A549 (cell line): ENCODE measurements around the gene GADD45B. TPM values are rescaled to one million over a fixed set of nuclear protein-coding genes. Genes with fewer than 3 reads are reported as not detected.

Experiments
- ATAC-seq, 2 experiments: fragments of 200-7000 bp in 1 of 2; fragments of >200 bp in 1 of 2; cut with Nextera tagmentation in 1 of 2; cut with Tn5 transposase in 1 of 2; 3 replicates each; pipeline versions ENCODE4 v1.8.0 to v1.9.1; 2018 to 2020; ENCODE audit warnings: mild to moderate bottlenecking in 1 of 2, moderate library complexity in 1 of 2
- CTCF ChIA-PET: fragments of 300-600 bp; sonication (Branson Sonifier 250); formaldehyde crosslinking; extraction: SDS; loops from one replicate; lab custom pipeline; 2021; ENCODE audit warnings: antibody characterized with exemption, inconsistent platforms; lab: Yijun Ruan, JAX
- POLR2A ChIA-PET: fragments of 350-600 bp; formaldehyde crosslinking; extraction: SDS; loops from one replicate; lab custom pipeline; 2021; ENCODE audit warnings: antibody characterized with exemption, inconsistent platforms; lab: Yijun Ruan, JAX
- DNase-seq, 2 experiments: peaks; one replicate each; pipeline versions ENCODE4 v3.0.0 to v3.0.0-alpha.2; 2011 to 2016; ENCODE audit warnings: low read depth in 1 of 2, low spot score in 1 of 2
- FAIRE-seq: peaks from 2 replicates; lab custom pipeline; 2011; peaks lifted over from hg19 to GRCh38; lab: Jason Lieb, UNC
- H3K27ac ChIP-seq, 2 experiments: fragments of >200 bp; sonication (Bioruptor Twin); formaldehyde crosslinking; 3 replicates each; pipeline ENCODE4 v1.5.1; 2016 to 2017
- H3K4me1 ChIP-seq: fragments of >200 bp; sonication (Bioruptor Twin); formaldehyde crosslinking; 3 replicates; pipeline ENCODE4 v1.6.1; 2016
- H3K4me2 ChIP-seq: fragments of >200 bp; sonication (Bioruptor Twin); formaldehyde crosslinking; 3 replicates; pipeline ENCODE4 v1.6.1; 2016
- H3K4me3 ChIP-seq: fragments of >200 bp; sonication (Bioruptor Twin); formaldehyde crosslinking; 3 replicates; pipeline ENCODE4 v1.5.1; 2016
- H3K9me3 ChIP-seq: fragments of >200 bp; sonication (Bioruptor Twin); formaldehyde crosslinking; 3 replicates; pipeline ENCODE4 v1.6.1; 2016
- BCL3 ChIP-seq: fragments of >200 bp; sonication (Bioruptor Twin); formaldehyde crosslinking; IDR thresholded peaks from 3 replicates; pipeline ENCODE4 v1.6.1; 2016
- CHD2 ChIP-seq: fragments of 150-350 bp; IDR thresholded peaks from 2 replicates; pipeline ENCODE4 v1.6.1; 2014; ENCODE audit warnings: low read length; ENCODE audit not compliant: partially characterized antibody
- CHD4 ChIP-seq: fragments of 200-600 bp; sonication (generic); IDR thresholded peaks from 2 replicates; pipeline ENCODE4 v1.6.1; 2016; ENCODE audit warnings: antibody characterized with exemption, mild to moderate bottlenecking, borderline replicate concordance
- EHF ChIP-seq: fragments of 250-450 bp; sonication (Bioruptor Pico); IDR thresholded peaks from 2 replicates; pipeline ENCODE4 v1.5.0; 2020; ENCODE audit warnings: mild to moderate bottlenecking
- EHMT2 ChIP-seq: fragments of 200-600 bp; sonication (generic); IDR thresholded peaks from 2 replicates; pipeline ENCODE4 v1.6.1; 2016; ENCODE audit warnings: antibody characterized with exemption, low read depth, mild to moderate bottlenecking, moderate library complexity
- FOSL2 ChIP-seq, 2 experiments: fragments of 450-650 bp in 1 of 2; fragments of >200 bp in 1 of 2; sonication (Bioruptor Twin) in 1 of 2; formaldehyde crosslinking; IDR thresholded peaks; 2 replicates each; pipeline versions ENCODE4 v1.5.0 to v1.6.1; 2016 to 2020; ENCODE audit warnings: mild to moderate bottlenecking in 1 of 2, moderate library complexity in 1 of 2
- HEYL ChIP-seq: fragments of 250-450 bp; sonication (Bioruptor Pico); IDR thresholded peaks from 2 replicates; pipeline ENCODE4 v1.8.0; 2021; ENCODE audit warnings: mild to moderate bottlenecking, moderate library complexity
- HOXA7 ChIP-seq: fragments of 250-450 bp; sonication (Bioruptor Pico); IDR thresholded peaks from 2 replicates; pipeline ENCODE4 v1.5.0; 2020; ENCODE audit warnings: mild to moderate bottlenecking, moderate library complexity
- HOXB13 ChIP-seq: fragments of 250-450 bp; sonication (Bioruptor Pico); IDR thresholded peaks from 2 replicates; pipeline ENCODE4 v1.5.0; 2020; ENCODE audit warnings: low read depth, mild to moderate bottlenecking, moderate library complexity
- JUN ChIP-seq, 2 experiments: fragments of >200 bp; sonication (Bioruptor Twin); formaldehyde crosslinking; IDR thresholded peaks; 2 replicates in 1 of 2; 3 replicates in 1 of 2; pipeline ENCODE4 v1.6.1; 2016 to 2017
- JUNB ChIP-seq: fragments of >200 bp; sonication (Bioruptor Twin); formaldehyde crosslinking; IDR thresholded peaks from 2 replicates; pipeline ENCODE4 v1.6.1; 2016
- KDM1A ChIP-seq: fragments of 200-600 bp; sonication (generic); IDR thresholded peaks from 2 replicates; pipeline ENCODE4 v1.6.1; 2016; ENCODE audit warnings: low read depth, mild to moderate bottlenecking
- MAFK ChIP-seq: fragments of 450-650 bp; IDR thresholded peaks from 2 replicates; pipeline ENCODE4 v1.6.1; 2014; ENCODE audit not compliant: partially characterized antibody
- MYC ChIP-seq: IDR thresholded peaks from 2 replicates; pipeline ENCODE4 v1.6.1; 2012; ENCODE audit warnings: mild to moderate bottlenecking, inconsistent platforms, low read length, improper control_type of control experiment, borderline replicate concordance
- NR3C1 ChIP-seq: fragments of >200 bp; sonication (Bioruptor Twin); formaldehyde crosslinking; IDR thresholded peaks from 3 replicates; pipeline ENCODE4 v1.6.1; 2017
- RARB ChIP-seq: fragments of 250-450 bp; sonication (Bioruptor Pico); IDR thresholded peaks from 2 replicates; pipeline ENCODE4 v1.8.0; 2021; ENCODE audit warnings: mild to moderate bottlenecking, moderate library complexity
- REST ChIP-seq: fragments of 200-600 bp; sonication (generic); IDR thresholded peaks from 2 replicates; pipeline ENCODE4 v1.6.1; 2016; ENCODE audit warnings: antibody characterized with exemption, mild to moderate bottlenecking, moderate library complexity
- RFX5 ChIP-seq: fragments of 450-650 bp; IDR thresholded peaks from 2 replicates; pipeline ENCODE4 v1.7.1; 2014; ENCODE audit warnings: antibody characterized with exemption, mild to moderate bottlenecking, moderate library complexity
- RNF2 ChIP-seq: fragments of 200-600 bp; sonication (generic); IDR thresholded peaks from 2 replicates; pipeline ENCODE4 v1.6.1; 2016; ENCODE audit warnings: low read depth, mild to moderate bottlenecking, antibody characterized with exemption, moderate library complexity, borderline replicate concordance
- SMC3 ChIP-seq: fragments of >200 bp; sonication (Bioruptor Twin); formaldehyde crosslinking; IDR thresholded peaks from 3 replicates; pipeline ENCODE4 v1.6.1; 2018; ENCODE audit warnings: inconsistent platforms
- TFCP2L1 ChIP-seq: fragments of 250-450 bp; sonication (Bioruptor Pico); IDR thresholded peaks from 2 replicates; pipeline ENCODE4 v1.5.0; 2021; ENCODE audit warnings: mild to moderate bottlenecking
- USF2 ChIP-seq: fragments of 450-650 bp; IDR thresholded peaks from 2 replicates; pipeline ENCODE4 v1.6.1; 2014; ENCODE audit warnings: antibody characterized with exemption
- WGBS: methylation state at CpG from one replicate; pipeline ENCODE4 v1.1.6; 2017; ENCODE audit errors: missing lambda C conversion rate; 5-methylcytosine and 5-hydroxymethylcytosine counted together
- polyA plus RNA-seq, 4 experiments: library from polyadenylated mRNA; depleted of rRNA in 3 of 4; stranded (reverse); fragments of >200 nt; fragmentation: RNase III in 1 of 4; extraction: RNeasy Plus Mini Kit Qiagen cat#74134 plus additional on column Dnase treatment in 1 of 4; gene quantifications; 2 replicates in 3 of 4; 3 replicates in 1 of 4; pipeline ENCODE4 v1.2.3, GENCODE V29; 2011 to 2017
- TF ChIP-seq, protein P1 (sequence below): fragments of >200 bp; sonication (Bioruptor Twin); formaldehyde crosslinking; IDR thresholded peaks from 2 replicates; pipeline ENCODE4 v1.6.1; 2016

Gene GADD45B
- polyA plus RNA-seq, 2 of the 4 experiments (the other 2 are of a cell fraction) = 39.9 to 72.5 TPM

DNA sequence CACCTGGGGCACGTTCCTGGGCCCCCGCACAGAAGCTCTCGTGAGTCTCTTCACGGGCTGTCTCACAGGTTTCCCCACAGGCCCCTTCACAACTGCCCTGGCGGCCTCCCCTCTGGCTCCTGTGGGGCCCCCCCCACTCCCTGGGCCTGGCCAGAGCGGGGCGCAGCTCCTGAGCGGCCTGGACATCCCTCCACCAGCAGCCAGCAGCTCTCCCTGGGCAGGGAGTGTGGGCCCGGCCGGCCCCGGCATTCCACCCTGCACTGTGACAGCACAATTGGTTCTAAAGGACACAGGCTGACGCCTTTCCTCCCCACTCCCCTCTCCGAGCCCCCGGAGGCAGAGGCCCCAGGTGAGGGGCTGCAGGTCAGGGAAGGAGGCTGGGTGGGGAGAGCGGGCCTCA is 39.0 kb upstream of the GADD45B start:
- H3K4me1 ChIP-seq = no peaks in the 10 kb centered on the region
- no peaks in the 10 kb centered on the region for H3K9me3 ChIP-seq
- 90% methylated on average over 7 of the region's 15 CpGs for WGBS
- FAIRE-seq (no peak), ATAC-seq (no peak), DNase-seq (no peak)
- no peak overlapping the region for H3K4me3 ChIP-seq
- no peak overlapping the region for H3K27ac ChIP-seq
- POLR2A ChIA-PET = interaction anchor here (0.6 to 1.2 kb wide), 2 partner anchors 9 to 528 kb away, joined by 3 to 6 read pairs; no protein-coding TSS in a partner anchor
- CTCF ChIA-PET = interaction anchor here (0.6 to 1.8 kb wide), 2 partner anchors 50 to 174 kb away, joined by 3 to 6 read pairs; no protein-coding TSS in a partner anchor
- no peak overlapping the region for H3K4me2 ChIP-seq
- TF ChIP-seq RARB (CRISPR knock-in tag) (no peak), JUNB (no peak), CHD4 (no peak)

DNA sequence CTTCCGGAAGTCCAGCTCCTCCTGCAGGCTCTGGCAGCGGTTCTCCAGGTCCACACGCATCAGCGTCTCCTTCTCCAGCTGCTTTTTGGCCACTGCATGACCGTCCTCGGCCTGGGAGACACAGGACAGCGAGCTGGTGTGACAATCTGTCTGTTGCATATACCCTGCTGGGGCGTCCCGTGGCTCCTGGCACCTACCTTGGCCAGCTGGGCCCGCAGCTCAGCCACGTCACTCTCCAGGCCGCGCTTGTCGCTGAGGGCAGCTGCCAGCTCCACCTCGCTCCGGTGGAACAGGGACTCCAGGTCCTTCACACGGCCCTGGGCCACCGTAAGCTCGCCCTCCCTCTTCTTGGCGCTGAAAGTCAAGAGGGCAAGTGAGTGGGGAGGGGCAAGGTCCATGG is 37.7 kb upstream of the GADD45B start:
- H3K4me2 ChIP-seq = no peak overlapping the region
- ATAC-seq (no peak), FAIRE-seq (no peak), DNase-seq (no peak)
- H3K9me3 ChIP-seq = no peaks in the 10 kb centered on the region
- CTCF ChIA-PET = interaction anchor here (1.8 kb wide), 1 partner anchor 173 kb away, joined by 6 read pairs; no protein-coding TSS in a partner anchor
- no peak overlapping the region for H3K27ac ChIP-seq
- TF ChIP-seq HOXA7 (CRISPR knock-in tag) = no peak
- TF ChIP-seq REST = no peak
- no peak for TF ChIP-seq FOSL2 (IDR thresholded peaks at IDR 0.05)
- no peak for TF ChIP-seq FOSL2 (CRISPR knock-in tag; IDR thresholded peaks at IDR 0.05)
- no peak for TF ChIP-seq RNF2
- no peak for TF ChIP-seq TFCP2L1 (CRISPR knock-in tag)
- TF ChIP-seq EHMT2 = no peak
- TF ChIP-seq MAFK = no peak
- TF ChIP-seq, protein P1, sequence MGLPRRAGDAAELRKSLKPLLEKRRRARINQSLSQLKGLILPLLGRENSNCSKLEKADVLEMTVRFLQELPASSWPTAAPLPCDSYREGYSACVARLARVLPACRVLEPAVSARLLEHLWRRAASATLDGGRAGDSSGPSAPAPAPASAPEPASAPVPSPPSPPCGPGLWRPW = no peak
- no peak for TF ChIP-seq NR3C1
- no peak for TF ChIP-seq HOXB13 (CRISPR knock-in tag)
- TF ChIP-seq CHD2 = no peak
- no peak for TF ChIP-seq JUN (IDR thresholded peaks at IDR 0.05)
- no peak for TF ChIP-seq BCL3
- no peak for TF ChIP-seq KDM1A
- TF ChIP-seq HEYL = no peak
- TF ChIP-seq RFX5 = no peak
- no peak for TF ChIP-seq EHF (CRISPR knock-in tag)
- TF ChIP-seq SMC3 = no peak
- no peak for TF ChIP-seq USF2
- TF ChIP-seq MYC = no peak
- H3K4me1 ChIP-seq = no peaks in the 10 kb centered on the region
- POLR2A ChIA-PET = interaction anchor here (1.2 kb wide), 1 partner anchor 10 kb away, joined by 3 read pairs; no protein-coding TSS in a partner anchor
- no peak overlapping the region for H3K4me3 ChIP-seq
- 95% methylated on average over 12 of the region's 20 CpGs for WGBS
